Ishikawa (cell line): ENCODE results near the gene CCDC93.

Experiments used
- EP300 ChIP-seq: IDR thresholded peaks from 2 replicates; pipeline ENCODE4 v1.6.1; 2012; ENCODE audit warnings: borderline replicate concordance
- MAX ChIP-seq: IDR thresholded peaks from 2 replicates; pipeline ENCODE4 v1.6.1; 2012
- TEAD4 ChIP-seq: IDR thresholded peaks from 2 replicates; pipeline ENCODE4 v1.6.1; 2012

GRCh38 chr2:118012778-118013177, 1.1 kb downstream of the CCDC93 start:
- no peak for TF ChIP-seq EP300
- no peak for TF ChIP-seq MAX
- TF ChIP-seq TEAD4 = no peak
